SKM-1 treated with dmso at 0.1 percent for 144 hours (cell line): ENCODE data around the gene PRR5.

Source experiments
- DNase-seq: peaks from one replicate; lab custom pipeline; 2025; ENCODE audit not compliant: unreplicated experiment; lab: John Stamatoyannopoulos, UW

The PRR5 gene

DNA sequence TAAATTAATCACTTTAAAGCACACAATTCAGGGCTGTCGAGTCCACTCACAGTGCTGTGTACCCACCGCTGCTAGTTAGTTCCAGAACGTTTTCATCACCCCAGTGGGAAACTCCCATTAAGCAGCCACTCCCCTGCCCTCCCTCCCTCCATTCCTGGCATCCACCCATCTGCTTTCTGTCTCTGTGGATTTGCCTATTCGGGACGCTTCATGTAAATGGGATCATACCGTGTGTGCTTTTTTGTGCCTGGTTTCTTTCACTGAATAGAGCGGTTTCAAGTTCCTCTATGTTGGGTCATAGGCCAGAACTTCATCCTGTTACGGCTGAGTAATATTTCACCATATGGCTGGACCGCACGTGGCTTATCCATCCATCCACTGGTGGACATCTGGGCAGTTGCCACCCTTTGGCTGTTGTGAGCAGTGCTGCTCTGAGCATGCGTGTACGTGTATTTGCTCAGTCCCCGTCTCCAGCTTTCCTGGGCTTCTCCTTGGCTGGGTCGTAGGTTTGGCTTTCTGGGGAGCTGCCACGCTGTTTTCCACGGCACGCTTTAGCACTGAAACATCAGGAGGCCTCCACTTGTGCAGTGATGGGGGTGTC lies 80.5 kb downstream of the PRR5 start:
- DNase-seq, result no peak

GRCh38 chr22:44783091-44783490 lies 81.1 kb downstream of the PRR5 start:
- DNase-seq, result no peak

GRCh38 chr22:44783581-44783980 lies 81.6 kb downstream of the PRR5 start:
- DNase-seq, result no peak

DNA sequence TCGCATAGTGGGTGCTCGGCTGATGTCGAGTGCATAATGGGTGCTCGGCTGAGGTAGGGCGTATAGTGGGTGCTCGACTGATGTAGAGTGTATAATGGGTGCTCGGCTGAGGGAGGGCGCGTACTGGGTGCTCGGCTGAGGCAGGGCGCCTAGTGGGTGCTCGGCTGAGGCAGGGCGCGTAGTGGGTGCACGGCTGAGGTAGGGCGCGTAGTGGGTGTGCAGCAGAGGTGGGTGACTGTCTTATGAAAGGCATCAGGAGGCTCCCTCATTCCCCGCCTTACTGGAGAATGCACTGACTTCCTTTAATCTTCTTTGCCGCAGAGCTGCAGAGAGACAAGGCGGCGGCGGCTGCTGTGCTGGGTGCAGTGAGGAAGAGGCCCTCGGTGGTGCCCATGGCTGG lies 84.1 kb downstream of the PRR5 start:
- no peak for DNase-seq

DNA sequence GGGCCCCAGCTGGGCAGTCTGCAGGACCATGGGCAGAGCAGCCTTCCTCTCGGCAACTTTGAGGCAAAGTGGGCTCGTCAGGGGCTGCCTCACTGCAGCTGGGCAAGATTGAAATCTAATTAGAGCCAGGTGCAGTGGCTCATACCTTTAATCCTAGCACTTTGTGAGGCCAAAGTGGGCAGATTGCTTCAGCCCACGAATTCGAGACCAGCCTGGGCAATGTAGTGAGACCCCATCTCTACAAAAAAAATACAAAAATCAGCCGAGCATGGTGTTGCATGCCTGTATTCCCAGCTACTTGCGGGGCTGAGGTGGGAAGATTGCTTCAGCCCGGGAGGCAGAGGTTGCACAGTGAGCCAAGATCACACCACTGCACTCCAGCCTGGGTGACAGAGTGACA lies 84.6 kb downstream of the PRR5 start:
- no peak for DNase-seq
